KMS-11 (cell line): ENCODE measurements around the gene ZBTB26.
A peak's percentile ranks its signal among the peaks of the same experiment; 100 is the strongest.
"Not testable (repeated sequence)": the region's sequence is repeated elsewhere in the genome, so short reads cannot be mapped to it uniquely, and the experiment has no call there.

Source experiments
- H2AFZ ChIP-seq: fragments of 200-600 bp; sonication (generic); 2 replicates; pipeline ENCODE4 v1.6.1; 2016; ENCODE audit warnings: antibody characterized with exemption, mixed run types, low read depth
- H3K27ac ChIP-seq: fragments of 200-600 bp; sonication (generic); 2 replicates; pipeline ENCODE4 v1.6.1; 2016; ENCODE audit warnings: mild to moderate bottlenecking, mixed run types
- H3K27me3 ChIP-seq: fragments of 200-600 bp; sonication (generic); 2 replicates; pipeline ENCODE4 v1.6.1; 2017; ENCODE audit warnings: mild to moderate bottlenecking, low read depth, mixed run types, moderate library complexity; ENCODE audit not compliant: insufficient read depth
- H3K36me3 ChIP-seq: fragments of 200-600 bp; sonication (generic); 2 replicates; pipeline ENCODE4 v1.6.1; 2017; ENCODE audit warnings: mild to moderate bottlenecking, mixed run types; ENCODE audit not compliant: insufficient read depth
- H3K4me1 ChIP-seq: fragments of 200-600 bp; sonication (generic); 2 replicates; pipeline ENCODE4 v1.6.1; 2016; ENCODE audit warnings: mild to moderate bottlenecking, low read depth, mixed run types; ENCODE audit not compliant: poor library complexity, severe bottlenecking
- H3K4me2 ChIP-seq: fragments of 200-600 bp; sonication (generic); 2 replicates; pipeline ENCODE4 v1.7.0; 2016; ENCODE audit warnings: mild to moderate bottlenecking, mixed run types
- H3K4me3 ChIP-seq: fragments of 200-600 bp; sonication (generic); IDR thresholded peaks from 2 replicates; pipeline ENCODE4 v1.6.1; 2017; ENCODE audit warnings: low read depth, low read length, mixed read lengths; ENCODE audit not compliant: insufficient read depth
- H3K79me2 ChIP-seq: fragments of 200-600 bp; sonication (generic); 2 replicates; pipeline ENCODE4 v1.6.1; 2016; ENCODE audit warnings: low read depth, mixed run types; ENCODE audit not compliant: insufficient read depth
- H3K9ac ChIP-seq: fragments of 200-600 bp; sonication (generic); 2 replicates; pipeline ENCODE4 v1.6.1; 2016; ENCODE audit warnings: mild to moderate bottlenecking, mixed run types
- H4K20me1 ChIP-seq: fragments of 200-600 bp; sonication (generic); 2 replicates; pipeline ENCODE4 v1.6.1; 2016; ENCODE audit warnings: mild to moderate bottlenecking, mixed run types; ENCODE audit not compliant: insufficient read depth
- CTCF ChIP-seq: fragments of 200-600 bp; sonication (generic); conservative IDR thresholded peaks from 2 replicates; pipeline ENCODE4 v1.6.1; 2017; ENCODE audit warnings: low read depth, mild to moderate bottlenecking, antibody characterized with exemption, low read length, moderate library complexity, mixed read lengths

ZBTB26 gene

GRCh38 chr9:122912671-122912963 lies 18.7 kb downstream of the ZBTB26 start:
- Histone ChIP-seq H3K79me2 (peaks cover 4% of the 10 kb centered on the region; the same call in 1 of the 2 replicates), H3K27ac (peak overlapping the region; percentile 79), H3K4me2 (peak overlapping the region; percentile 61), H4K20me1 (no peaks in the 10 kb centered on the region), H3K27me3 (no peaks in the 10 kb centered on the region), H3K4me1 (peaks cover 12% of the 10 kb centered on the region), H2AFZ (peak overlapping the region; percentile 77), H3K9ac (peak overlapping the region; percentile 56; the same call in 1 of the 2 replicates), H3K4me3 (no peak overlapping the region), H3K36me3 (no peaks in the 10 kb centered on the region)
- no peak for TF ChIP-seq CTCF

GRCh38 chr9:122906122-122906521 lies 25.2 kb downstream of the ZBTB26 start:
- Histone ChIP-seq H3K79me2 (peaks cover 36% of the 10 kb centered on the region), H3K4me2 (0 out of 2 replicates have a peak overlapping the region, but pooled peaks have one; percentile 59), H3K4me1 (peaks cover 22% of the 10 kb centered on the region)
- H4K20me1 ChIP-seq, H3K4me3 ChIP-seq, H3K27ac ChIP-seq, H3K27me3 ChIP-seq, H3K9ac ChIP-seq, H2AFZ ChIP-seq, H3K36me3 ChIP-seq: not testable (repeated sequence)

- H3K9ac ChIP-seq, result peak within 1 kb of the TSS; percentile 80
- peak within 1 kb of the TSS; percentile 82 for H3K4me2 ChIP-seq
- TF ChIP-seq CTCF, result no peak
- H2AFZ ChIP-seq, result peak within 1 kb of the TSS; percentile 91
- no peak within 1 kb of the TSS for H3K4me3 ChIP-seq
- no peaks in the 10 kb centered on the region for H3K36me3 ChIP-seq
- H3K27me3 ChIP-seq, result no peaks in the 10 kb centered on the region
- H3K27ac ChIP-seq, result peak within 1 kb of the TSS; percentile 60
- no peaks in the 10 kb centered on the region for H4K20me1 ChIP-seq
- H3K4me1 ChIP-seq, result peaks cover 30% of the 10 kb centered on the region
- H3K79me2 ChIP-seq, result peaks cover 47% of the 10 kb centered on the region
These were observed 26.2 kb downstream of the ZBTB26 start, which contains the start of gene RC3H2 for GRCh38 chr9:122904823-122905710. RC3H2 (minus strand) TSS chr9:122905359; CDS start chr9:122897509, 7,850 bp downstream.

GRCh38 chr9:122904466-122904822 lies 26.9 kb downstream of the ZBTB26 start:
- no peak for TF ChIP-seq CTCF
- peak overlapping the region; percentile 91 for H2AFZ ChIP-seq

GRCh38 chr9:122900791-122901190 lies 30.5 kb downstream of the ZBTB26 start:
- Histone ChIP-seq H3K27ac (no peak overlapping the region), H3K36me3 (0 out of 2 replicates have a peak, but pooled peaks cover 3% of the 10 kb centered on the region), H3K27me3 (no peaks in the 10 kb centered on the region), H3K4me2 (peak overlapping the region; percentile 11; the same call in 1 of the 2 replicates), H3K9ac (no peak overlapping the region), H4K20me1 (no peaks in the 10 kb centered on the region), H3K4me3 (no peak overlapping the region), H2AFZ (no peak overlapping the region), H3K4me1 (peaks cover 30% of the 10 kb centered on the region), H3K79me2 (peaks cover 66% of the 10 kb centered on the region)
- no peak for TF ChIP-seq CTCF

More at GRCh38 chr9:122904466-122904822, 26.9 kb downstream of the ZBTB26 start:
- Histone ChIP-seq H3K4me1 (peaks cover 30% of the 10 kb centered on the region), H4K20me1 (no peaks in the 10 kb centered on the region), H3K79me2 (peaks cover 50% of the 10 kb centered on the region), H3K9ac (peak overlapping the region; percentile 80), H3K36me3 (no peaks in the 10 kb centered on the region), H3K27me3 (no peaks in the 10 kb centered on the region), H3K4me3 (no peak overlapping the region), H3K4me2 (peak overlapping the region; percentile 82), H3K27ac (peak overlapping the region; percentile 60)
